PC-3 (cell line): Measurements from ENCODE around the gene CLEC4E. TPM values are rescaled to one million over a fixed set of nuclear protein-coding genes. Genes with fewer than 3 reads are reported as not detected.

Experiments used
- ATAC-seq: fragments of 200-7000 bp; cut with Tn5 transposase; 2 replicates; pipeline ENCODE4 v1.9.1; 2020; ENCODE audit warnings: mild to moderate bottlenecking, moderate library complexity
- BruUV-seq: library from RNA; stranded (reverse); fragments of 400-500 nt; replicated peaks from 2 replicates; lab custom pipeline; 2021; lab: Mats Ljungman, UMichigan
- CTCF ChIA-PET: fragments of 300-600 bp; sonication (Branson Sonifier 250); formaldehyde crosslinking; loops from one replicate; lab custom pipeline; 2022; ENCODE audit warnings: antibody characterized with exemption; lab: Charles Lee
- POLR2A ChIA-PET: fragments of 300-600 bp; sonication (Branson Sonifier 250); formaldehyde crosslinking; loops from one replicate; lab custom pipeline; 2022; ENCODE audit warnings: antibody characterized with exemption; ENCODE audit not compliant: unreplicated experiment; lab: Charles Lee
- DNase-seq: peaks from one replicate; pipeline ENCODE4 v3.0.0-alpha.2; 2015
- H2AFZ ChIP-seq: fragments of 300-600 bp; sonication (generic); 2 replicates; pipeline ENCODE4 v1.6.0; 2016; ENCODE audit warnings: antibody characterized with exemption, low read length
- H3F3A ChIP-seq: fragments of 300-600 bp; sonication (generic); one replicate; pipeline ENCODE4 v1.6.0; 2017; ENCODE audit warnings: antibody characterized with exemption, low read length, control low read depth, mild to moderate bottlenecking; ENCODE audit not compliant: unreplicated experiment
- H3K27ac ChIP-seq: fragments of 300-600 bp; sonication (generic); 2 replicates; pipeline ENCODE4 v1.5.1; 2016; ENCODE audit warnings: mild to moderate bottlenecking, low read length
- H3K27me3 ChIP-seq: fragments of 300-600 bp; sonication (generic); 2 replicates; pipeline ENCODE4 v1.6.1; 2016; ENCODE audit warnings: low read length, mixed read lengths
- H3K36me3 ChIP-seq: fragments of 300-600 bp; sonication (generic); 2 replicates; pipeline ENCODE4 v1.6.1; 2016; ENCODE audit warnings: low read depth, mixed run types, low read length, mixed read lengths
- H3K4me1 ChIP-seq: fragments of 300-600 bp; sonication (generic); 2 replicates; pipeline ENCODE4 v1.5.1; 2016; ENCODE audit warnings: low read length; ENCODE audit not compliant: insufficient read depth
- H3K4me2 ChIP-seq: fragments of 300-600 bp; sonication (generic); 2 replicates; pipeline ENCODE4 v1.6.0; 2016; ENCODE audit warnings: low read length
- H3K4me3 ChIP-seq: fragments of 300-600 bp; sonication (generic); 2 replicates; pipeline ENCODE4 v1.5.1; 2016; ENCODE audit warnings: mild to moderate bottlenecking, low read length, mixed read lengths
- H3K79me2 ChIP-seq: fragments of 300-600 bp; sonication (generic); 2 replicates; pipeline ENCODE4 v1.6.1; 2017; ENCODE audit warnings: low read length, mixed read lengths
- H3K9ac ChIP-seq: fragments of 300-600 bp; sonication (generic); 2 replicates; pipeline ENCODE4 v1.6.0; 2016; ENCODE audit warnings: mild to moderate bottlenecking, low read length
- H3K9me2 ChIP-seq: fragments of 300-600 bp; sonication (generic); replicated peaks from 2 replicates; pipeline ENCODE4 v1.6.1; 2016; ENCODE audit warnings: mixed run types, low read length, mixed read lengths
- H3K9me3 ChIP-seq: fragments of 300-600 bp; sonication (generic); 2 replicates; pipeline ENCODE4 v1.6.1; 2016; ENCODE audit warnings: low read length, mixed read lengths
- H4K20me1 ChIP-seq: fragments of 300-600 bp; sonication (generic); 2 replicates; pipeline ENCODE4 v1.6.1; 2016; ENCODE audit warnings: low read length, mixed read lengths
- EZH2 ChIP-seq: fragments of 300-600 bp; sonication (generic); IDR thresholded peaks from one replicate; pipeline ENCODE4 v1.6.1; 2017; ENCODE audit warnings: antibody characterized with exemption, mild to moderate bottlenecking, low read length; ENCODE audit not compliant: unreplicated experiment
- EZH2phosphoT487 ChIP-seq: fragments of 300-600 bp; sonication (generic); IDR thresholded peaks from 2 replicates; pipeline ENCODE4 v1.6.1; 2018; ENCODE audit warnings: mild to moderate bottlenecking, antibody characterized with exemption, low read length, borderline replicate concordance
- intact Hi-C: fragments of 100-400 bp; cut with micrococcal nuclease; formaldehyde crosslinking; loops from 2 replicates; pipeline ENCODE4 v1.9.0; 2023
- total RNA-seq: library from RNA; depleted of rRNA; stranded (reverse); fragments of >200 nt; gene quantifications from 2 replicates; pipeline ENCODE4 v1.2.3, GENCODE V29; 2014
- TF ChIP-seq, protein P1 (sequence below): fragments of 300-600 bp; sonication (generic); conservative IDR thresholded peaks from 2 replicates; pipeline ENCODE4 v1.5.1; 2017; ENCODE audit warnings: antibody characterized with exemption, low read depth, mild to moderate bottlenecking, low read length

Gene CLEC4E
- total RNA-seq, 1 experiment from 2014 or later: not detected

DNA sequence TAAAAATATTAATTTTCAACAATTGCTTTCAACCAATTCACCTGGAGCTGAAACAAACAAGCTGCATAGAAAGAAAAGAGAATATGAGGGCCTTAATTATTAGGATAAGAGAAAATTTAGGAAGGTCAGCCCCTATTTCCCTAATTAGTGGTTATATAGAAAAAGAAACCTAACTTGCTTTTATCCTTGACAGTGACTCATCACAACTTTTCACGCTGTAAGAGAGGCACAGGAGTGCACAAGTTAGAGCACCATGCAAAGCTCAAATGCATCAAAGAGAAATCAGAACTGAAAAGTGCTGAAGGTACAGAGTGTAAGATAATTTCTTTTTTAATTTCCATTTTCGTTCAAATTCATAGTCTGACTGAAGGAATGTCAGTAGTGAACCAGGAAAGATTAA is 22.7 kb downstream of the CLEC4E start:
- Histone ChIP-seq H3K27me3 (peaks cover 35% of the 10 kb centered on the region), H3K9ac (no peak overlapping the region), H3K4me2 (no peak overlapping the region), H3K79me2 (no peaks in the 10 kb centered on the region), H2AFZ (no peak overlapping the region), H3K9me3 (no peaks in the 10 kb centered on the region), H3K4me1 (no peaks in the 10 kb centered on the region), H3K4me3 (no peak overlapping the region), H3F3A (no peaks in the 10 kb centered on the region), H3K9me2 (no peaks in the 10 kb centered on the region), H3K27ac (no peak overlapping the region), H3K36me3 (no peaks in the 10 kb centered on the region), H4K20me1 (no peaks in the 10 kb centered on the region)
- ATAC-seq (no peak), DNase-seq (no peak)
- POLR2A ChIA-PET: no interaction called here
- BruUV-seq: no TSS peak
- CTCF ChIA-PET: no interaction called here
- intact Hi-C loops: no loop called here
- TF ChIP-seq EZH2 (no peak), EZH2phosphoT487 (no peak)
- TF ChIP-seq, protein P1, sequence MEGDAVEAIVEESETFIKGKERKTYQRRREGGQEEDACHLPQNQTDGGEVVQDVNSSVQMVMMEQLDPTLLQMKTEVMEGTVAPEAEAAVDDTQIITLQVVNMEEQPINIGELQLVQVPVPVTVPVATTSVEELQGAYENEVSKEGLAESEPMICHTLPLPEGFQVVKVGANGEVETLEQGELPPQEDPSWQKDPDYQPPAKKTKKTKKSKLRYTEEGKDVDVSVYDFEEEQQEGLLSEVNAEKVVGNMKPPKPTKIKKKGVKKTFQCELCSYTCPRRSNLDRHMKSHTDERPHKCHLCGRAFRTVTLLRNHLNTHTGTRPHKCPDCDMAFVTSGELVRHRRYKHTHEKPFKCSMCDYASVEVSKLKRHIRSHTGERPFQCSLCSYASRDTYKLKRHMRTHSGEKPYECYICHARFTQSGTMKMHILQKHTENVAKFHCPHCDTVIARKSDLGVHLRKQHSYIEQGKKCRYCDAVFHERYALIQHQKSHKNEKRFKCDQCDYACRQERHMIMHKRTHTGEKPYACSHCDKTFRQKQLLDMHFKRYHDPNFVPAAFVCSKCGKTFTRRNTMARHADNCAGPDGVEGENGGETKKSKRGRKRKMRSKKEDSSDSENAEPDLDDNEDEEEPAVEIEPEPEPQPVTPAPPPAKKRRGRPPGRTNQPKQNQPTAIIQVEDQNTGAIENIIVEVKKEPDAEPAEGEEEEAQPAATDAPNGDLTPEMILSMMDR: no peak

DNA sequence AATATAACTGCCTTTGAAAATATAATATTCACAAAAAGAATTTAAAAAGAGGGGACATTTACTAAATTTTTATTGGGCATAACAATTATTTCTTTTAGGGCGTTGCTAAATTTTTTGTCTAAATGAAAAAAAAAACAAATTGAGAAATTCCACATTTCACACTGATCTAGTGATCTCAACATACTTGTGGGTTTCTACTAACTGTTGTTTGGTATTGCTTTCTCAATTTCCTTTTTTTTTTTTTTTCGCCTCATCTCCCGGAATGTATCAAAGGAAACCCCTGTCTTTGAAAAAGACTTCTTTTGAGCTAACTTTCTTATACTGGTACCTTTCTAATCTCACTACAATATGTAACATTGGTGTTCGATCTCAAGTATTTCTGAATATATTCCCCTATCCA is 27.4 kb downstream of the CLEC4E start, which contains the start of gene CLEC4D:
Gene CLEC4D (plus strand): TSS at position 248 of the 400 bp plus-strand sequence. CDS start 230 bp downstream, outside the sequence.
- no TSS peak for BruUV-seq
- no peaks in the 10 kb centered on the region for H3K79me2 ChIP-seq
- intact Hi-C loops: no loop called here
- no peak within 1 kb of the TSS for H3K4me2 ChIP-seq
- H3K27ac ChIP-seq: no peak within 1 kb of the TSS
- no peaks in the 10 kb centered on the region for H3K4me1 ChIP-seq
- ChIA-PET POLR2A (no interaction called here), CTCF (no interaction called here)
- TF ChIP-seq EZH2 (no peak), EZH2phosphoT487 (no peak)
- TF ChIP-seq, protein P1: no peak
- H3K36me3 ChIP-seq: no peaks in the 10 kb centered on the region
- H3K9me2 ChIP-seq: no peaks in the 10 kb centered on the region
- H3K27me3 ChIP-seq: peaks cover 37% of the 10 kb centered on the region
- H3K9ac ChIP-seq: no peak within 1 kb of the TSS
- no peak within 1 kb of the TSS for H2AFZ ChIP-seq
- H3K9me3 ChIP-seq: no peaks in the 10 kb centered on the region
- no peak within 1 kb of the TSS for H3K4me3 ChIP-seq
- no peaks in the 10 kb centered on the region for H4K20me1 ChIP-seq
- no peaks in the 10 kb centered on the region for H3F3A ChIP-seq
- ATAC-seq: no peak
- DNase-seq: no peak

DNA sequence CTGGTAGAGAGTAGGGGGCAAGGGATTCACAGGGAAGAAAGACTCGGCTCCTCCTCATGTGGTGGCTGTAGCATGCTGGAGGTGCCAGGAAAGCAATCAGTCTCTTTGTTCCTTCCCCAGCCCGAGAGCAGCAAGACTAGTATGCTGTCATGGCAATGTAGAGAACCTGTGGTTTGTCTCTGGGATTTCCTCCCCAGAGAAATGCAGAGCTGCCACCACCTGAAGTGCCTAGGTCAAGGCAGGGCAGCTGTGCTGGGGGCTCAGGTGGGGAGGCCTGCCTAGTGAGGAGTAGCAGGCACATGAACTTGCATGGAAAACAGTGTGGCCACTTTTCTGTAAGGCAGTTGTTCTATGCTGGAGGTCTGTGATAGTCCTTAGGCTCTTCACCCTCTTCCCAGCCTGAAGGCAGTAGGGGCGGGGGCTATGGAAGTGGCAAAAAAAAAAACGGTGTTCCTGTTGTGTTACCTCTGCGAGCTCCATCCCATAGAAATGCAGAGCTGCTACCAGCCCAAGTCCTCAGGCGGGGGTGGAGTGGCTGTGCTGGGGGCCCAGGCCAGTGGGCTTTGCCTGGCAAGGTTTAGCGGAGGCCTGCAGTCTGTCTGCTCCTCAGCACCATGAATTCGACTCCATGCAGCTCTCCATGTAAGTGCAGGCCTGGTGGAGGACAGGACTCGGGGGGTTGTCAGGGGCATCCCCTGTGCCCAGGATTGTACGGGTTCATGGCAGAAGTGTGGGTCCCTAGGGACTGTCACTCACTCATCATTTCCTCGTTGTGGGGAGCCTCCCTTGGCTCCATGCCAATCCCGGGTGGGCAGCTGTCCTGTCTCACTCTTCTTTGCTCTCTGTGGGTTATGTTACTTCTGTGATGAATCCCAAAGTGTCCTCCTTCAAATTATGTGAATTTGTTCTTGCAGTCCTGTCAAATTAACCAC is 31.5 kb downstream of the CLEC4E start:
- Histone ChIP-seq H2AFZ (no peak overlapping the region), H3K4me1 (no peaks in the 10 kb centered on the region), H3K4me3 (no peak overlapping the region), H4K20me1 (no peaks in the 10 kb centered on the region), H3F3A (no peaks in the 10 kb centered on the region), H3K9me2 (no peaks in the 10 kb centered on the region), H3K27me3 (peaks cover 33% of the 10 kb centered on the region), H3K9ac (no peak overlapping the region), H3K9me3 (no peaks in the 10 kb centered on the region), H3K27ac (no peak overlapping the region), H3K79me2 (no peaks in the 10 kb centered on the region), H3K4me2 (no peak overlapping the region), H3K36me3 (no peaks in the 10 kb centered on the region)
- ChIA-PET CTCF (interaction anchor here (0.6 kb wide), 1 partner anchor 17 kb away, joined by 9 read pairs; no protein-coding TSS in a partner anchor), POLR2A (no interaction called here)
- ATAC-seq: no peak
- no peak for DNase-seq
- intact Hi-C loops: no loop called here
- BruUV-seq: no TSS peak
- TF ChIP-seq, protein P1: no peak
- no peak for TF ChIP-seq EZH2
- TF ChIP-seq EZH2phosphoT487: no peak
